AG09309 (cell line): ENCODE data around the gene C20orf141.

Experiments used
- DNase-seq: peaks from one replicate; pipeline ENCODE4 v3.0.0-alpha.2; 2010; ENCODE audit warnings: low read depth
- H3K4me3 ChIP-seq: 2 replicates; pipeline ENCODE4 v1.5.1; 2011; ENCODE audit warnings: mild to moderate bottlenecking, low read depth, low read length, moderate library complexity; ENCODE audit not compliant: control insufficient read depth
- CTCF ChIP-seq: IDR thresholded peaks from 2 replicates; pipeline ENCODE4 v1.5.1; 2011; ENCODE audit warnings: mild to moderate bottlenecking, low read depth, low read length, inconsistent platforms; ENCODE audit not compliant: insufficient read depth, control insufficient read depth; ENCODE audit errors: missing control alignments

C20orf141 gene

GRCh38 chr20:2849529-2849928, 34.7 kb downstream of the C20orf141 start:
- no peak for TF ChIP-seq CTCF
- no peak for DNase-seq
- H3K4me3 ChIP-seq, result no peak overlapping the region

- no peak for DNase-seq
- no peak overlapping the region for H3K4me3 ChIP-seq
- TF ChIP-seq CTCF, result no peak
These were observed 36.3 kb downstream of the C20orf141 start for GRCh38 chr20:2851086-2851485.

GRCh38 chr20:2858591-2858990, 43.8 kb downstream of the C20orf141 start:
- H3K4me3 ChIP-seq, result no peak overlapping the region
- DNase-seq, result no peak
- TF ChIP-seq CTCF, result no peak

- no peak overlapping the region for H3K4me3 ChIP-seq
- TF ChIP-seq CTCF, result no peak
- no peak for DNase-seq
These were observed 44.7 kb downstream of the C20orf141 start for GRCh38 chr20:2859330-2860121.

- no peak overlapping the region for H3K4me3 ChIP-seq
- no peak for DNase-seq
- TF ChIP-seq CTCF, result no peak
These were observed 49.8 kb downstream of the C20orf141 start for GRCh38 chr20:2864626-2865025.

GRCh38 chr20:2865101-2865500, 50.3 kb downstream of the C20orf141 start:
- TF ChIP-seq CTCF, result no peak
- no peak overlapping the region for H3K4me3 ChIP-seq
- DNase-seq, result no peak
